Measurements from ENCODE around the gene GRHL3. TPM values are rescaled to one million over a fixed set of nuclear protein-coding genes. Genes with fewer than 3 reads are reported as not detected.

GRHL3 gene
- total RNA-seq, 4 donors from 2014 or later, result not detected

- Histone ChIP-seq H3K36me3 (no peaks in the 10 kb centered on the region), H3K4me3 (peak overlapping the region in 1 of 4 donors; percentile 60), H3K27ac (no peak overlapping the region), H3K27me3 (peaks cover 0 to 59% of the 10 kb centered on the region in 2 donors), H3K9me3 (no peaks in the 10 kb centered on the region), H3K4me1 (peaks cover 0 to 40% (median 16%) of the 10 kb centered on the region in 4 donors)
- 82 to 95% methylated on average over 8 of the region's 8 CpGs for WGBS, 2 donors
- no peak for DNase-seq (ENCODE audit: low spot score in 2 of 2)
- TF ChIP-seq EP300 (IDR thresholded peaks at IDR 0.05) (no peak), POLR2A (IDR thresholded peaks at IDR 0.05) (no peak)
- TF ChIP-seq, protein P1, sequence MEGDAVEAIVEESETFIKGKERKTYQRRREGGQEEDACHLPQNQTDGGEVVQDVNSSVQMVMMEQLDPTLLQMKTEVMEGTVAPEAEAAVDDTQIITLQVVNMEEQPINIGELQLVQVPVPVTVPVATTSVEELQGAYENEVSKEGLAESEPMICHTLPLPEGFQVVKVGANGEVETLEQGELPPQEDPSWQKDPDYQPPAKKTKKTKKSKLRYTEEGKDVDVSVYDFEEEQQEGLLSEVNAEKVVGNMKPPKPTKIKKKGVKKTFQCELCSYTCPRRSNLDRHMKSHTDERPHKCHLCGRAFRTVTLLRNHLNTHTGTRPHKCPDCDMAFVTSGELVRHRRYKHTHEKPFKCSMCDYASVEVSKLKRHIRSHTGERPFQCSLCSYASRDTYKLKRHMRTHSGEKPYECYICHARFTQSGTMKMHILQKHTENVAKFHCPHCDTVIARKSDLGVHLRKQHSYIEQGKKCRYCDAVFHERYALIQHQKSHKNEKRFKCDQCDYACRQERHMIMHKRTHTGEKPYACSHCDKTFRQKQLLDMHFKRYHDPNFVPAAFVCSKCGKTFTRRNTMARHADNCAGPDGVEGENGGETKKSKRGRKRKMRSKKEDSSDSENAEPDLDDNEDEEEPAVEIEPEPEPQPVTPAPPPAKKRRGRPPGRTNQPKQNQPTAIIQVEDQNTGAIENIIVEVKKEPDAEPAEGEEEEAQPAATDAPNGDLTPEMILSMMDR (IDR thresholded peaks at IDR 0.05), result no peak
Observed at GRCh38 chr1:24321126-24321525, 2.0 kb downstream of the GRHL3 start.

DNA sequence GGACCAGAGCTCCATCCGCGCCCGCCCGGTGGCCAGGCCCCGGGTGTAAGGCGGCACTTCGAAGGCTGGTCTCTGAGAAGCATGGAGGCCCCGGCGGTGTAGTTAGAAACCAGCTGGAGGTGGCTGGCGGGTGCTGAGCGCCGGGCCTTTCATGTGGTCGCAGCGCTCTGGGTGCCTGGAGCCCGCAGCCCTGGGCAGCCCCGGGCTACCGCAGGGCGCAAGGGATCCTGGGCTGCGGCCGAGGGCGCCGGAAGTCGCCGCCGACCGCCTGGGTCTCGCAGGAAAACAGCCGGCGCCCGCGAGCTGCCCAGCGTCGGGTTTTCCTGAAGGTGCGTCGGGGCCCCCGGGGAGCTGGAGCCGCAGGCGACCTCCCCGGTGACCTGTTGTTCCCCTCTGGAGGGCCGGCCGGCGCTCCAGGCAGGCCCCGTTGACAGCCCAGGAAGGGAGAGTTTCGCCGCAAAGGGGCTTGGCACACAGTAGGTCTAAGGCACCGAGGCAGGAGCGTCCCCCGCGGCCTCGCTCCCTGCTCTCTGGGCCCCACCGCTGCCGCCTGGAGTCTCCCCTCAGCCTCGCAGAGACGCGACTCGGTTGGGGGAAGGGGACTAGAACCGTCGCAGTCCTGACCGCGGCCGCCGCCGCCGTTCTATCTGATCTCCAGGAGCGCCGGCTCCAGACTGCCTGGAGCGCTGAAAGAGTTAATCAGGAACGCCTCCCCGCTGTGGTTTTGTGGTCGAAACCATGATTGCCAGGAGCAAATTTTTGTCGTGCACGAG lies 2.7 kb downstream of the GRHL3 start:
- Histone ChIP-seq H3K4me1 (peaks cover 0 to 40% (median 16%) of the 10 kb centered on the region in 4 donors), H3K27me3 (peaks cover 0 to 57% of the 10 kb centered on the region in 2 donors), H3K36me3 (no peaks in the 10 kb centered on the region), H3K9me3 (no peaks in the 10 kb centered on the region), H3K4me3 (peak overlapping the region; percentile 33 to 60 (median 47)), H3K27ac (peak overlapping the region in 2 of 4 donors; percentile 68 to 77)
- no peak for TF ChIP-seq POLR2A (IDR thresholded peaks at IDR 0.05)
- WGBS, 2 donors, result 15 to 61% methylated on average over 8 to 69 of the region's 72 CpGs
- DNase-seq (ENCODE audit: low spot score in 2 of 2), result no peak

GRCh38 chr1:24322470-24323177 lies 3.5 kb downstream of the GRHL3 start:
- no peak for DNase-seq (ENCODE audit: low spot score in 2 of 2)
- Histone ChIP-seq H3K36me3 (no peaks in the 10 kb centered on the region), H3K27ac (peak overlapping the region in 2 of 4 donors; percentile 68 to 77), H3K27me3 (peaks cover 0 to 50% of the 10 kb centered on the region in 2 donors), H3K9me3 (no peaks in the 10 kb centered on the region), H3K4me1 (peaks cover 0 to 40% (median 16%) of the 10 kb centered on the region in 4 donors), H3K4me3 (peak overlapping the region; percentile 33 to 60 (median 47))
- 25 to 47% methylated on average over 13 to 33 of the region's 33 CpGs for WGBS, 2 donors
- TF ChIP-seq, protein P1 (IDR thresholded peaks at IDR 0.05), result no peak
- TF ChIP-seq EP300 (IDR thresholded peaks at IDR 0.05), result no peak
- no peak for TF ChIP-seq POLR2A (IDR thresholded peaks at IDR 0.05)

DNA sequence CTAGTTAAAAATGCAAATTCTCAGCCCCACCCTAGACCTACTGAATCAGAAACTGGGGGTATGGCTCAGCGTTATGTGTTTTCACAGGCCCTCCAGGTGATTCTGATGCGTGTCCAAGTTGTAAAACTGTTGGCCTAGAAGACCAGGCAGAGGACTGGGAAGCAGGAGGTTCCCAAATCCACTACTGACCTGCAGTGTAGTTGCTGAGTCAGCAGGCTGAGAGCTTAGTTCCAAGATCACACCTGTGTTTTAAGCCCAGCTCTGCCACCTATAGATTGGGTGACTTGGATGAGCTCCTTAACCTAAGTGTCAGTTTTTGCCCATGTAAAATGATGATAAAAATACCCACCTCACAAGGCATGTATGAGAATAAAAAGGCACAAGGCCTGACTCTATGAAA lies 4.1 kb downstream of the GRHL3 start:
- no peak for TF ChIP-seq POLR2A (IDR thresholded peaks at IDR 0.05)
- TF ChIP-seq EP300 (IDR thresholded peaks at IDR 0.05), result no peak
- Histone ChIP-seq H3K4me1 (peaks cover 0 to 34% (median 16%) of the 10 kb centered on the region in 4 donors), H3K27ac (no peak overlapping the region), H3K9me3 (no peaks in the 10 kb centered on the region), H3K4me3 (no peak overlapping the region), H3K27me3 (peaks cover 0 to 43% of the 10 kb centered on the region in 2 donors), H3K36me3 (no peaks in the 10 kb centered on the region)
- WGBS, 2 donors, result 96 to 100% methylated on average over 2 of the region's 2 CpGs
- DNase-seq (ENCODE audit: low spot score in 2 of 2), result no peak

- WGBS, 2 donors, result 71 to 81% methylated on average over 6 of the region's 6 CpGs
- H3K27ac ChIP-seq, result no peak overlapping the region
- TF ChIP-seq, protein P1 (IDR thresholded peaks at IDR 0.05), result no peak
- TF ChIP-seq POLR2A (IDR thresholded peaks at IDR 0.05) (no peak), EP300 (IDR thresholded peaks at IDR 0.05) (no peak)
- no peaks in the 10 kb centered on the region for H3K9me3 ChIP-seq
- H3K4me1 ChIP-seq, result peaks cover 0 to 18% (median 7%) of the 10 kb centered on the region in 4 donors
- H3K27me3 ChIP-seq, result peaks cover 0 to 27% of the 10 kb centered on the region in 2 donors
- no peak overlapping the region for H3K4me3 ChIP-seq
- no peaks in the 10 kb centered on the region for H3K36me3 ChIP-seq
- no peak for DNase-seq (ENCODE audit: low spot score in 2 of 2)
Observed at GRCh38 chr1:24324903-24325302, 5.7 kb downstream of the GRHL3 start.

All from tibial nerve (tissue), 4 donors.